Measurements from ENCODE around the gene GAS6. TPM values are rescaled to one million over a fixed set of nuclear protein-coding genes. Genes with fewer than 3 reads are reported as not detected.
"Not testable (repeated sequence)": the region's sequence is repeated elsewhere in the genome, so short reads cannot be mapped to it uniquely, and the experiment has no call there.

Gene GAS6
- total RNA-seq, 1 donor: 3.3 TPM

GRCh38 chr13:113880651-113881611 lies 17.1 kb upstream of the GAS6 start:
- no peaks in the 10 kb centered on the region for H3K9me3 ChIP-seq (ENCODE audit: low read depth, low read length)
- no peak overlapping the region for H3K4me3 ChIP-seq (ENCODE audit: low read length)
- no peaks in the 10 kb centered on the region for H3K27me3 ChIP-seq (ENCODE audit: insufficient read depth, low read length)
- peaks cover 15% of the 10 kb centered on the region for H3K4me1 ChIP-seq (ENCODE audit: insufficient read depth, low read length)

GRCh38 chr13:113879494-113880360 lies 15.9 kb upstream of the GAS6 start:
- Histone ChIP-seq H3K4me1 (ENCODE audit: insufficient read depth, low read length) (peaks cover 15% of the 10 kb centered on the region), H3K9me3 (ENCODE audit: low read depth, low read length) (no peaks in the 10 kb centered on the region), H3K27me3 (ENCODE audit: insufficient read depth, low read length) (no peaks in the 10 kb centered on the region), H3K4me3 (ENCODE audit: low read length) (no peak overlapping the region)

DNA sequence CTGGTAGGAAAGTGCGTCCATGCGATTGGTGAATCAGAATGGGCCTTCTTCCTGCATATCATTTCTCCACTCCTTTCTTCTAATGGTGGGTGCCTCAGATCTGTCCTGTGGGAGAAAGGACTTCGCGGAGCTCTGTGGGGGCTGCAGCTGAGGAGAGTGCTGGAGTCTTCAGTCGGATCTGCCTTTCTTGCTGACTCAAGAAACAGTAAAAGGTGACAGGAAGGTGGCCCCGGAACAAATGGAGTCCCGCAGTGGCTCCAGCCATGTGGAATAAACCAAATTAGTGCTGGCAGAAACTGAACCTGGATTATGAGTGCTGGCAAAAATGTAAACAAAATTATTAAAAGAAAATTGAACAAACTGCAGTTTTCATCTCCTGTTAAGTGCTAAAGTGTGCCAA lies 15.1 kb upstream of the GAS6 start:
- H3K27me3 ChIP-seq (ENCODE audit: insufficient read depth, low read length): no peaks in the 10 kb centered on the region
- H3K9me3 ChIP-seq (ENCODE audit: low read depth, low read length): no peaks in the 10 kb centered on the region
- peaks cover 15% of the 10 kb centered on the region for H3K4me1 ChIP-seq (ENCODE audit: insufficient read depth, low read length)
- no peak overlapping the region for H3K4me3 ChIP-seq (ENCODE audit: low read length)

DNA sequence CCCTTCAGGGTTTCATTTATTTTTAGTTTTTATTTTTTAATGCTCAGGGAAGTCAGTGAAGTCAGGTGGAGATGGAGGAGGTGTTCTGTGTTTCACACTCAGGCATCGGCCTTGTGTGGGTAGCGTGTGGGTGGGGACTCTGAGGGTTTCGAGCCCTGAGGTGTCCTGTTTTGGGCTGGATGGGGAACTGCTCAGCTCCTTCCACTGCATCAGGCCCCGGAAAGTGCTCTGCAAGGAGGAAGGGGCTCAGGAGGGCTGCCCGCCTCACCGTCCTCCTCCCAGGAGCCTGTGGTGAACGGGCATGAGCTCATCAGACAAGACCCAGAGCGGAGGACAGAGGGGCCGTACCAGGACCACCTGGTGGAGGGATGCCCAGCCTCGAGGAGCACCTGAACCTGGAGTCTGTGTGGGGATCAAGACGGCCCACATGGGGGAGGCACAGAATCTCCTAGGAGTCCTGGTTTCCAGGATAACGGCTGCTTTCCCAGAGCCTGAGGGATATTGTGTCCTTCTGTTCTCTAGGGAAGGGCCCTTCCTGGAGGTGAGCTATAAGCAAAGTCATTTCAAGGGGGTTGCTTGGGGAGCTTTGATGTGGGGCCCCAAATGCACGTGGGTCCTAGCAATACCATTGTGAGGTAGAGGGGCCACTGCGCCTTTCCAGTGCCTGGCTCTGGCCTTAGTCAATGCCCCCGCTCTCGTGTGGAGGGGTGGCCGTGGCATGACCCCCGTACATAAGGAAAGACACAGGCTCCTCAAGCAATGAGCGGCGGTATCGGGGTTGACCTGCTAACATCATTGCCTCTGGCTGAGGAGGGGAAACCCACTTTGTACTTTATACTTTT lies 13.5 kb upstream of the GAS6 start:
- Histone ChIP-seq H3K4me3 (ENCODE audit: low read length) (no peak overlapping the region), H3K4me1 (ENCODE audit: insufficient read depth, low read length) (peaks cover 15% of the 10 kb centered on the region), H3K9me3 (ENCODE audit: low read depth, low read length) (no peaks in the 10 kb centered on the region), H3K27me3 (ENCODE audit: insufficient read depth, low read length) (peaks cover 9% of the 10 kb centered on the region)

DNA sequence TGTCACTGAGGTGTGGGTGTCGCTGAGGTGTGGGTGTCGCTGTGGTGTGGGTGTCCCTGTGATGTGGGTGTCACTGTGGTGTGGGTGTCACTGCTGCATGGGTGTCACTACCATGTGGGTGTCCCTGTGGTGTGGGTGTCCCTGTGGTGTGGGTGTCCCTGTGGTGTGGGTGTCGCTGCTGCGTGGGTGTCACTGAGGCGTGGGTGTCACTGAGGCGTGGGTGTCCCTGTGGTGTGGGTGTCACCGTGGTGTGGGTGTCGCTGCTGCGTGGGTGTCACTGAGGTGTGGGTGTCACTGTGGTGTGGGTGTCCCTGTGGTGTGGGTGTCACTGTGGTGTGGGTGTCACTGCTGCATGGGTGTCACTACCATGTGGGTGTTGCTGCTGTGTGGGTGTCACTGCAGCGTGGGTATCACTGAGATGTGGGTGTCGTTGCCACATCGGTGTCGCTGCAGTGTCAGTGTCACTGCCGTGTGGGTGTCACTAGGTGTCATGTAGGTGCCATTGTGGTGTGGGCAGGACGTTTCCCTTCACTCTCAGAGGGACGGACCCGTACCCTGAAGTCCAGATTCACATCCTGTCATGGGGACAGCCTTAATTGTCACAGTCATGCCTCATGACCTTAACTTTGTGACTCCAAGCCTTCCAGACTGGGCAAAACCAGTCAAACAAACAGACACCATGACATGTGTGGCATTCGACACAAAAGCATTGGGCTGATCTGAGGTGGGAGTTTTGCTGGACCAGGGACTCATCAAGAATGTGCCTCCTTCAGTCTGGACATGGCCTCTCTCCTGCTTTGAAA lies 12.7 kb upstream of the GAS6 start:
- no peak overlapping the region for H3K4me3 ChIP-seq (ENCODE audit: low read length)
- peaks cover 7% of the 10 kb centered on the region for H3K4me1 ChIP-seq (ENCODE audit: insufficient read depth, low read length)
- H3K9me3 ChIP-seq (ENCODE audit: low read depth, low read length): no peaks in the 10 kb centered on the region
- H3K27me3 ChIP-seq (ENCODE audit: insufficient read depth, low read length): peaks cover 13% of the 10 kb centered on the region

DNA sequence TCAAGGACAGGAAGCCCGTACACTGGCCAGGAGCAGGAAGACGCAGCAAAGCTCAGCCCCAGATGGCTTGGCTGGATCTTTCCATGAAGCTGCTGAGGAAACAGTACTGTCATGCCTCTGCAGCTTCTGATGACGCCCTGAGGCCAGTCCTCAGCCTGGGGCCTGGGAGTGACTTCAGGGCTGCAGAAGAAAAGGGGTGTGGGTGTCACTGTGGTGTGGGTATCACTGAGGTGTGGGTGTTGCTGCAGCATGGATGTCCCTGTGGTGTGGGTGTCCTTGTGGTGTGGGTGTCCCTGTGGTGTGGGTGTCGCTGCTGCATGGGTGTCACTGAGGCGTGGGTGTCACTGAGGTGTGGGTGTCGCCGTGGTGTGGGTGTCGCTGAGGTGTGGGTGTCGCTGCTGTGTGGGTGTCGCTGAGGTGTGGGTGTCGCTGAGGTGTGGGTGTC lies 12.0 kb upstream of the GAS6 start:
- H3K9me3 ChIP-seq (ENCODE audit: low read depth, low read length): no peaks in the 10 kb centered on the region
- H3K4me1 ChIP-seq (ENCODE audit: insufficient read depth, low read length): peaks cover under 1% of the 10 kb centered on the region
- no peak overlapping the region for H3K4me3 ChIP-seq (ENCODE audit: low read length)
- H3K27me3 ChIP-seq (ENCODE audit: insufficient read depth, low read length): peaks cover 18% of the 10 kb centered on the region

GRCh38 chr13:113875429-113875815 lies 11.5 kb upstream of the GAS6 start:
- no peaks in the 10 kb centered on the region for H3K9me3 ChIP-seq (ENCODE audit: low read depth, low read length)
- peaks cover 19% of the 10 kb centered on the region for H3K27me3 ChIP-seq (ENCODE audit: insufficient read depth, low read length)
- no peaks in the 10 kb centered on the region for H3K4me1 ChIP-seq (ENCODE audit: insufficient read depth, low read length)
- H3K4me3 ChIP-seq (ENCODE audit: low read length): no peak overlapping the region

DNA sequence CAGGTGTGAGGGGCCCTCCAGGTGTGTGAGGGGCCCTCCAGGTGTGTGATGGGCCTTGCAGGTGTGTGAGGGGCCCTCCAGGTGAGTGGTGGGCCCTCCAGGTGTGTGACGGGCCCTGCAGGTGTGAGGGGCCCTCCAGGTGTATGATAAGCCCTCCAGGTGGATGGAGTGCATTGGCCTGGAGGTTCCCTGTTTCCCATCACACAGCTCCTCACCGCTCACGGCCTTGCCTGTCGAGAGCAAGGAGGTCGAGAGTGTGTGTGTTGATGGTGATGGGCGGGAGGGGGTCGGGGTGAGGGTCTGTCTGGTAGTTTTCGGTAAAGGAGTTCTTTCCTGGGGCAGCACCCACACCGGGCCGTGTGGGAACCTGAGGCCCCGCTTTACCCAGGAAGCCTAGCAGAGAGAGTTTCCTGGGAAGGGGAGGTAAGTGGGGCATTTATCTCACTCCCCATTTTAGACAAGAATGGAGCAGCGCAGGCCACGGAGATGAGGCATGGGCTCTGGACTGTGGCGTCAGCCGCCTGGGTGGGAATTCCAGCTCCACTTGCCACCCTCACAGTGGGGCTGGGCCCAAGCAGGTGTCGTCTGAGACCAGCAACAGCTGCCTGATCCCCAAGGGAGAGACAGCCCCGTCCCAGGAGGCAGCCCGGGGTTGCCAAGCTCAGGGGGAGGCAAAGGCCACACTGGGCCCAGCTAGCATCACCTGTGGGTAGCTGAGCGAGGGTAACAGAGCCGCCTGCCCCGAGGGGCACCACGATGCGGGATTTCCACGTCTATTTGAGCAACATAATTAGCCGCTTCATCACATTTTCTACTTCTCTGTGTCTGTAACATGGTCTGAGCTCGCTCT lies 10.9 kb upstream of the GAS6 start:
- Histone ChIP-seq H3K4me3 (ENCODE audit: low read length) (no peak overlapping the region), H3K27me3 (ENCODE audit: insufficient read depth, low read length) (peaks cover 20% of the 10 kb centered on the region), H3K4me1 (ENCODE audit: insufficient read depth, low read length) (no peaks in the 10 kb centered on the region), H3K9me3 (ENCODE audit: low read depth, low read length) (no peaks in the 10 kb centered on the region)

DNA sequence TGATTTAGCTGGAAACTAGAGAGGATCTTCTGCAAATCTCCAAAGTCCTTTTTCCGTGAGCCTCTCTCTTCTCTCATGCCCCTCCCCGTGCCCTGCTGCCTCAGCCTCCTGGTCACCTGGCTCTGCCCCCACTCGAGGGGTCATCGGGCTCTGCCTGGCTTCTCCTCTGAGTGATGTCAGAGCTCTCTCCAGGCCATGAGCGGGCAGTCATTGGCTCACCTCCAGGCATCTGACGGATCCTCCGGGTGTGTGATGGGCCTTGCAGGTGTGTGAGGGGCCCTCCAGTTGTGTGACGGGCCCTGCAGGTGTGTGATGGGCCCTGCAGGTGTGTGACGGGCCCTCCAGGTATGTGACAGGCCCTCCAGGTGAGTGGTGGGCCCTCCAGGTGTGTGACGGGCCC lies 10.3 kb upstream of the GAS6 start:
- no peaks in the 10 kb centered on the region for H3K4me1 ChIP-seq (ENCODE audit: insufficient read depth, low read length)
- H3K27me3 ChIP-seq (ENCODE audit: insufficient read depth, low read length): peaks cover 22% of the 10 kb centered on the region
- no peaks in the 10 kb centered on the region for H3K9me3 ChIP-seq (ENCODE audit: low read depth, low read length)
- no peak overlapping the region for H3K4me3 ChIP-seq (ENCODE audit: low read length)

- Histone ChIP-seq H3K4me3 (ENCODE audit: low read length) (no peak overlapping the region), H3K9me3 (ENCODE audit: low read depth, low read length) (no peaks in the 10 kb centered on the region), H3K4me1 (ENCODE audit: insufficient read depth, low read length) (peaks cover 5% of the 10 kb centered on the region), H3K27me3 (ENCODE audit: insufficient read depth, low read length) (peaks cover 51% of the 10 kb centered on the region)
Observed at GRCh38 chr13:113869263-113869662, 5.4 kb upstream of the GAS6 start.

DNA sequence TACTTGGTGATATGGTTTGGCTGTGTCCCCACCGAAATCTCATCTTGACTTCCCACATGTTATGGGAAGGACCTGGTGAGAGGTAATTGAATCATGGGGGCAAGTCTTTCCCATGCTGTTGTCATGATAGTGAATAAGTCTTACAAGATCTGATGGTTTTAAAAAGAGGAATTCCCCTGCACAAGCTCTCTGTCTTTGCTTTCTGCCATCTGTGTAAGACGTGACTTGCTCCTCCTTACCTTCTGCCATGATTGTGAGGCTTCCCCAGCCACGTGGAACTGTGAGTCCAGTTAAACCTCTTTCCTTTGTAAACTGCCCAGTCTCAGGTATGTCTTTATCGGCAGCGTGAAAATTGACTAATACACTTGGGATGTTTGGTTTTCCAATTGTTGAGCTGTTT lies 4.0 kb upstream of the GAS6 start:
- peaks cover 48% of the 10 kb centered on the region for H3K27me3 ChIP-seq (ENCODE audit: insufficient read depth, low read length)
- H3K9me3 ChIP-seq (ENCODE audit: low read depth, low read length); H3K4me3 ChIP-seq (ENCODE audit: low read length): not testable (repeated sequence)
- H3K4me1 ChIP-seq (ENCODE audit: insufficient read depth, low read length): peaks cover 13% of the 10 kb centered on the region

DNA sequence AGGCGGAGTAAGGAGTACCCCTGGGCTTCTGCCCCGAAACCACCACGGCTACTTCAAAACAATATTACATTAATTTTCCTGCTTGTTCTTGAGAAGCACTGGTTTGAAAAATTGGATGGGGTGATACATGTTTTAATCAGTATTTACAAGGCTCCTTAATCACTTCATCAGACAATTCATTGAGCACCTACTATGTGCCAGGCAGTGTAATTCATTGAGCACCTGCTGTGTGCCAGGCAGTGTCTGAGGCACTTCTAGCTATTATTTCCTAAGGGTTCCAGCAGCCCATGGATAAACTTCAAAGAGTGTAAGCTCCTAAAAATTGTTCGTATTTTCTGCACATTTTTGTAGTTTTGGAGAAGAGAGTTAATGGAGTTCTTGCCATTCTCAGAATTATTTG lies 1.6 kb upstream of the GAS6 start:
- Histone ChIP-seq H3K9me3 (ENCODE audit: low read depth, low read length) (no peaks in the 10 kb centered on the region), H3K4me3 (ENCODE audit: low read length) (no peak overlapping the region), H3K4me1 (ENCODE audit: insufficient read depth, low read length) (peaks cover 22% of the 10 kb centered on the region), H3K27me3 (ENCODE audit: insufficient read depth, low read length) (peaks cover 40% of the 10 kb centered on the region)

DNA sequence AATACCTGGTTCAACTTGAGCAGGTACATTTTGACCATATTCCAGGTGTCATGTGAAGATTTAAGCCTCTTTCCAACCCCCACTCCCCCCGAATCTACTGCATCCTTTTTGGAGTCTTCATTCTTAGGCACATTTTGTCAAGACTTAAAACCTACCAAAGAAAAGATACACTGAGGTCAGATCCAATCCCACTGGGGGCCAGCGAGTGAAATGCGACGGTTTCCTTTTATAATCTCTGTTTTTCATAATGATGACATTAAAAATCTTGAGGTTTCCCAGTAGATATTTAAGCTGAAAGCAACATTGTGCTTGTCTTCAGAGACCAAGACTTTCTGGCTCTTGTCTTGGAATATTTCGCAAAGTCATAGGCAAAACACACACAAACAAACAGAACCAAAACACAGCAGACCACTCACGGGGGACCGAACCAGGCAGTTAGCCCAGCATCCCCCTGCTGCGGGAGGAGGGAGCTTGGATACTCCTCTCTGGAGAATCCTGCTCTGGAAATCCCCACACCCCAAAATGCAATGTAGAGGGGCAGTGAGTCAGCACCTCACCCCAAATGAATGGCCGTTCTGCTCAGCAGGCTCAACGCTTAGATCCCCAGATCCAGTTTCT lies 506 bp upstream of the GAS6 start:
- H3K4me1 ChIP-seq (ENCODE audit: insufficient read depth, low read length): peaks cover 22% of the 10 kb centered on the region
- H3K9me3 ChIP-seq (ENCODE audit: low read depth, low read length): no peaks in the 10 kb centered on the region
- no peak overlapping the region for H3K4me3 ChIP-seq (ENCODE audit: low read length)
- H3K27me3 ChIP-seq (ENCODE audit: insufficient read depth, low read length): peaks cover 37% of the 10 kb centered on the region
